GDM1 (cell line): ENCODE measurements around the gene SLC25A26.
"Not testable (repeated sequence)": the region's sequence is repeated elsewhere in the genome, so short reads cannot be mapped to it uniquely, and the experiment has no call there.

Experiments used
- DNase-seq: peaks from one replicate; lab custom pipeline; 2025; lab: John Stamatoyannopoulos, UW

The SLC25A26 gene, protein sequence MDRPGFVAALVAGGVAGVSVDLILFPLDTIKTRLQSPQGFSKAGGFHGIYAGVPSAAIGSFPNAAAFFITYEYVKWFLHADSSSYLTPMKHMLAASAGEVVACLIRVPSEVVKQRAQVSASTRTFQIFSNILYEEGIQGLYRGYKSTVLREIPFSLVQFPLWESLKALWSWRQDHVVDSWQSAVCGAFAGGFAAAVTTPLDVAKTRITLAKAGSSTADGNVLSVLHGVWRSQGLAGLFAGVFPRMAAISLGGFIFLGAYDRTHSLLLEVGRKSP

DNA sequence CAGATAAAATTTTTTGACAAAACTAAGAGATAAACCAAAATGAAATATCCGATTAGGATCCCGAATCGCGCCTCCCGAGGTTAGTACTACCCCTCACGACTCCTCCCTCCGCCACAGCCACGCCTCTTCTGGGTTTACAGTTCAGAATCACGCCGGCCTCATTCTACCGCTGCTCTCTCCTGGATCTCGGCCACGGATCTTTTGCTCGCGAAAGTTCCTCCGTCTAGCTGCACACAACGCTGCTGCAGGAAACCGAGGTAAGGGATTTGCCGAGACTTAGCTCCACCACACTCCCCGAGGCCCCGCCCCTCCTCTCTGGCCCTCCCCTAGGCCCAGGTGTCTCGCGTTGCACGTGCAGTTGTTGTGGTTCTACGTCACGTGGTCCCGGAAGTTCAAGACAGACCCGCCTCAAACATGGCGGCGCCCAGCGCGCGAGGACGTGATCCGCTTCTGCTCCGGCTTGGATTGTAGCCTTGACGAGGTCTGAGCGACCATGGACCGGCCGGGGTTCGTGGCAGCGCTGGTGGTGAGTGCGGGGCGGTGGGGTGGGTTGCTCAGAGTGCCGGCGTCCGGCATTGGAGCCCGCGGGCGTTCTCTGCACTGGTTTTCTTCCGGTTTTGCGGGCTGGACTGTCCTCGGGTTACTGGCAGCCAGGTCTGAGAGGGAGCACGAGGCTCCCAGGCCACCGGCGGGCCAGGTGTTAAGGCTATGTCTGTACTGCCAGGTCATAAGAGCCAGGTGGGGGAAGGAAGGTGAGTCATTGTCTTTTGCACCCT lies at the start of gene SLC25A26:
SLC25A26 (plus strand) TSS at position 400 of the 776 bp plus-strand sequence; CDS start at position 494, 94 bp downstream.
- DNase-seq: peak; percentile 82

DNA sequence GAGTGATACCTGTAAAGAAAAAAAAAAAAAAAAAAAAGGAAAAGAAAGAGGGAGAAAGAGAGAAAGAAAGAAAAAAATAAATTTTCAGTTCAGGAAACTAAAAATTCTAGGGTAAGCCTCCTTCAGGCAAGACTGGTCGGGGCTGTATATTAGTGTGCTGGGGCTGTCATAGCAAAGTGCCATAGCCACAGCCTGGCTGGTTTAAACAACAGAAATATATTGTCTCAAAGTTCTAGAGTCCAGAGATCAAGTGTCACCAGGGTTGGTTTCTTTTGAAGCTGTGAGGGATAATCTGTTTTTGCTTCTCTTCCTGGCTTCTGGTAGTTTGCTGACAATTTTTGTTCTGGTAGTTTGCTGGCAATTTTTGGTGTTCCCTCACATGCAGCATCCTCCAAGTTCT lies 48.4 kb upstream of the SLC25A26 start:
- DNase-seq: no peak

DNA sequence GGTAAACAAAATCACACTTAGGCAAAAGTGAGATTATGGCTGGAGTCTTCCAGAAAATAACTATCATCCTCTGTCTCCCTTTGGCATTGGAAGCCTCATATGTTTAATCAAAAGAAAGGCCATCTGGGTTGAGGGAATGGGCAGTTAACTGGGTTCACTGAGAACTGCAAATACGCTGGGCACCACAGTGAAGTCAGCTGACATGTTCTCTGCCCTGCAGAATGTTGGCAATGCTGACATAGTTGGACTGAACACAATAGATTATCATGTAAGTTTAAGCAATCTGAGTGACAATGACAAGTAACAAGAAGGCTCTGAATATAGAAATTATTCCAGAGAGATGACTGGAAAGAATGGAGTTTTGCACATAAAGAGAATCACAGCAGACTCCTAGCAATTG lies 43.8 kb upstream of the SLC25A26 start:
- no peak for DNase-seq

DNA sequence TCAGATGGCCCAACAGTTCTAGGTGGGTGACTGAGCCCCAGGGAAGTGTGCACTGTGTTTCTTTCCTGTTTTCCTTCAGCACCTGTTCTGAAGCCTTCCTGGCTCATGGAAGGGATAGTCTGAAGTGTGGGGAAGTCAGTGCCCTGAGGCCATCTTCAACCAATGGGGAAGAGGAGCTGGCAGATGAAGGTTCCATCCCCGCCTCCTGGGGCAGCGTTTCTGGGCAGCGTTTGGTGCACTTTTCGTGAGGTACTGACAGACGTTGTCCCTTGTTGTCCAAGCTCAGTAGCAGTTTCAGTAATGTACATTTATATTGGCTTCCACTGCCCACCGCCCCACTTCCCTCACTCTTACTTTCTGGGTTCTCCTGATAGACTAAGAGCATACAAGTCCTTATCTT lies 42.6 kb upstream of the SLC25A26 start:
- DNase-seq: no peak

DNA sequence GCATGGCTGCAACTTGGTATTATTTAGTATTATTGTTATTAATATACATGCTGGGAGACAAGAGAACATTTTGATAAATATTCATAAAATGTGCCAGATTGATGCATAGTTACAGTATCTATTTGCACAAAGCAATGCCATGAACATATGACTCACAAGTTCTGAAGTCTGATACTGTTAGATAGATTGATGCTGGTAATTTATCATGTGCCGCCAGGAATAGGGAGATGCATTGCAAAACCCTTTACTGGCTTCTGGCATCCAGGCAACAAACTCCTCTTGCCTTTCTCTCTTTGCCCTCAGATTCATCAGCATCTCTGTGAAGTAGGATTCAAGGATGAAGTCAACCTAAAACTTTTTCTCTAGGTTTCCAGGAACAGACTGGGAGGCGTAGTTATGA lies 41.0 kb upstream of the SLC25A26 start:
- DNase-seq: no peak

DNA sequence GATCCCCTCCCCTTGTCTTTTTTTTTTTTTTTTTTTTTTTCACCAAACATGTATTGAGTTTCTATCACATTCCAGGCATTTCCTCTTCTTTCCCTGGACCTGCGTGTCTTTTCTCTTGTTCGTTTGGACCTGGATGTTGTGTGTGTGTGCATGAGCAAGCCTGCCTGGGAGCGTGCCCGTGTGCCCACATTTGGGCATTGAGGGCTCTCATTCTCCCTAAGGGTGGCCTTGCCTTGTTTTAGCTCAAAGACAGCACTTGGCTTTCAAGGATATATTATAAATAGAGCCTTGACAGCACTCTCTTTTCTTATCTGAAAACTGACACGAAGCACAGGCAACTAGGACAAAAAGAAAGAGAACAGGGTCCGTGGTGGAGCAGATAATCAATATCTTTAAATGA lies 39.0 kb upstream of the SLC25A26 start:
- no peak for DNase-seq

DNA sequence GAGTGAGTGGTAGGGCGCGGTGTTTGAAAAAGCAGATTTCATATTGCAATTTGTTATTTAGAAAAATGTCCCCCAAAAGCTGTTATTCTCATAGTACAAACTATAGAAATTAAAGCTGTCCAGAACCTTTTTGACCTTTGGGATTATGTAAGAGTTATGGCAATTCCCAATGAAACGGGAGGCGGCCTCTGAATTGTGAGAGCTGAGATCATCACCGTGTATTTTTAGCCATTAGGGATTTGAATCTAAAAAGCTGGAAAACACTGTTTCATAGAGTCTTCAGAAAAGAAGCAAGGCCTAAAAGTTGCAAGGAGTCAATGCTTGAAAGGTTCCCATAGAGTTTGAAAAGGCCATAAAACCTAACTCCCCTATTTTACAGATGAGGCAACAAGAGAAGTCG lies 38.6 kb upstream of the SLC25A26 start:
- DNase-seq: no peak

DNA sequence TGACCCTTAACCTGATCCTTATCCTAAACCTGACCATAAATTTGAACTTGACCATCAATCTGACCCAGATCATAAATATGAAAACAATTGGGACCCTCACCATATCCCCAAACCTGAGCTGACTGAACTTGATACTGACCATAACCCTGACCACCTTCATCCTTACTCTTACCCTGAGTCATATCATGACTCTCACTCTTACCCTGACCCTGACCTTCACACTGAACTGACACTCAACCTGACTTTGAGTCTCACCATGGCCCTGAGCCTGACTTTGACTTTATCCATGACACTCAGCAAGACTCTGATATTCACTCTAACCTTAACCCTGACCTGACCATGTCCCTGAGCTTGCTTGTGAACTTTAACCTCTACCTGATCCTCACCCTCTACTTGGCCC lies 34.3 kb upstream of the SLC25A26 start:
- DNase-seq: no peak

DNA sequence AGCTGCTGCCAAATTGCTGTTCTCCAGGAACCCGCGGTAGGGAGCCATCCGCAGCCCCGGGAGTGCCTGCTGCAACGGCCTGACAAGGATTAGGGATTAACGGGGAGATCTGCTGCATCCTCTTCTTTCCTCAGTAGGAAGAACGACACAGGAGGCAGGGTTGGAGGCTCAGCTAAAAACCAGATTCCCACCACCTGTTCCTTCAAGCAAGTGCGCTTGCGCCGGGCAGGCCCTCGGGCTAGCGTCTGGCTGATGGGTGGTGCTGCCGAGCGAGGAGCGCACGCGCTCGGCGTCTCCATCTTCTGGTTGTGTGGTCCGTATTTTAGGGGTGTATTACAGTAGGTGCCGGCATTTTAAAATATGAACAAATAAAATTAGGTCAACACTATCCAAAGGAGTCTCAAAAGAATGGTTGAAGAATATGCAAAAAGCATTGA lies 25.4 kb upstream of the SLC25A26 start:
- DNase-seq: no peak

DNA sequence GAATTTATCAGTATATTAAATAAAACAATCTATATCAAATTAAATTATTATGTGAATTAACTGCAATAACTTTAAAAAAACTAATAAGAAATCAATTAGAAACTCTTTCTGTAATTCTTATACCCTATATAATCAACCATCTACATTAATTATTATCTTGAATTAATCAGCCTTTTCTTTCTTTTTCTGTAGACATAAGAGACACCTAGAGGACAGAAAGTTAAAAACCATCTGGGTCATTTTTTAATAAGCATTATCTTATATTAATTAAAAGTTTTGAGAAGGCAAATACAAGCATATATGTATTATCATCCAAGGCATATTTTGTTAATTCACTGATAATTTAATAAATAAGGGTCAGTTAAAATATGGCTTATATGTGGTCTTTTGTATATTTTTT lies 24.2 kb upstream of the SLC25A26 start:
- DNase-seq: no peak

DNA sequence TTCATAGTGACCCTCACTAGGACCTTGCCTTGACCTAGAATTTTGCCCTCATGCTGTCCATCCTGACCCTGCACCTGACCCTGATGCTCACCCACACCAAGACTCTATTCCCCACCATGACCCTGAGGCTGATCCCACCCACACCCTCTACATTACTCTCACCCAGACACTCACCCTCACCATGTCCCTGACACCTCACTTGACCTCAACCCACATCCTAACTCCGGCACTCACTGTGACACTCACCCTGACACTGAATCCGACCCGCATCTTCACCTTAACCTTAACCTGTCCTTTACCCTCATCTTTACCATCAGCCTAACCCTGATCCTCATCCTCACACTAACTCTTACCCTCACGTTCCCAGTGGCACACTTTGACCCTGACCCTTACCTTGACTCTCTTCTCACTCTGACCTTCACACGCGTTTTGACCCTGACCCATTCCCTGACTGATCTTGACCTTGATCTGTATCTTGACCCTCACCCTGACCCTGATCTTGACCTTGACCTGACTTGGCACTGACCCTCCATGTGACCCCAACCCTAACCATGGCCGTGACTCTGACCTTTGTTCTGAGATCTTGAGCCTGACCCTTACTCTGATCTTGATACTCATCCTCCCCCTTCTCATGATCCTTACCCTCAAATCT lies 22.2 kb upstream of the SLC25A26 start:
- DNase-seq: no peak

DNA sequence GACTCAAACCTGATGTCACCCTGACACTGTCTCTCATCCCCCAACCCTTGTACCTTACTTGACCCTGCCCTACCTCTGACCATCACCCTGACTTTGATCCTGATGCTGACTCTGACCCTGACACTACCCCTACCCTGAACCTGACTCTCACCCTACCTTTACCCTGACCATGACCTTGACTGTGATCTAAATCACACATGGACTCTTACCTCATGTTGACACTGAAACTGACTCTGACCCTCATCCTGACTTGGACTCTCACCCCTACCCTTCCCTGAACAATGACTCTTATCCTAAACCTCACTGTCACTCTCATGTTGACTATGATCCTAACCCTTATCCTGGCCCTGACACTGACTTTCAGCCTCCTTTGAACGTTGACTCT lies 21.7 kb upstream of the SLC25A26 start:
- no peak for DNase-seq

DNA sequence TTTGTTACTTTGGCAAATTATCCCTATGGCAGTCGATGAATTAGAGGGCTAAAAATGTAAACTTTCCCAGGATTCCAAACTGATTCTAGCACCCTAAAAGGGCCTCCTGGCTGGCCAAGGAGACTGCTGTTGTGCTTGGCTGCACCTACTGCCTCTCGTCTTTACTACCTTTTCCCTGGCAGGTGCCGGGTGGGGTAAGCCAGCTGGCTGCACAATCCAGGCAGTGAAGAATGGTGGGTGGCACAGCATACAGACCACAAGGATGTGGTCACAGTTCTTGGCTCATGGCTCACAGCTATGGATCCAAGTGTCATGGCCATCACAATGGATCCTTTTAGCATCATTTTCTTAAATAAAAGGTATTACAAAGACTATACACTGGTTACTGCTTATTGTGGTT lies 20.7 kb upstream of the SLC25A26 start:
- DNase-seq: no peak

DNA sequence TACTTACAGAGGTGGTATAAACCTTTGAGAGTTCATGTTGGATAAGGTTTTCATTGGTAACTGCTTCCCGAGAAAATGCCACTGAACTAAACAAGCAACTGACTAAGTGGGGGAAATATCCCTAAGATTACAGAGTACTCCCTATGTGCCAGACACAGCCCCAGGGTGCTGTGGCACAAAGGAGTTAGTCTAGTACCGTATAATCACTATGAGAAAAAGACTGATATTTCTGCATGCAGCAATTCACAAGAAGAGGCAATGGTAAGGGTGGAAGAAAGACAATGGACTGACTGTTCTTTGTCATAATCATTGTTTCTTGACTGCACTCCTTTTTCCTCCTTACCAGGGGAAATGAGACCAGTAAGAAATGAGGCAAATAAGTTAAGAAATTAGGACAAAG lies 20.0 kb upstream of the SLC25A26 start:
- DNase-seq: no peak

DNA sequence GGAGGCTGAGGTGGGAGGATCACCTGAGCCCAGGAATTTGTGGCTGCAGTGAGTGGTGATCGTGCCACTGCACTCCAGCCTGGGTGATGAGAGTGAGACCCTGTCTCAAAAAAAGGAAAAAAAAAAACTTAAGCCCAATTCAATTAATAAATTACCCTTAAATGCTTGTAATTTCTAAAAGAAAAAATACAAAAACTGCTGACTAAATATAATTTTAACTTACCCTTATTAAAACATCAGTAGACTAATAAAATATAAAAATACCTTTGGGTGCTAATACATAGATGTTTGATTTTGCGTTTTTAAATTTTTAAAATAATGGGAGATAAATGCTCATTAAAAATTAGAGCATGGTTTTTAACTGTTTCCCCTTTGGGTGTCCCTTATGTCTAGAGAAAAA lies 17.5 kb upstream of the SLC25A26 start:
- DNase-seq: no peak

DNA sequence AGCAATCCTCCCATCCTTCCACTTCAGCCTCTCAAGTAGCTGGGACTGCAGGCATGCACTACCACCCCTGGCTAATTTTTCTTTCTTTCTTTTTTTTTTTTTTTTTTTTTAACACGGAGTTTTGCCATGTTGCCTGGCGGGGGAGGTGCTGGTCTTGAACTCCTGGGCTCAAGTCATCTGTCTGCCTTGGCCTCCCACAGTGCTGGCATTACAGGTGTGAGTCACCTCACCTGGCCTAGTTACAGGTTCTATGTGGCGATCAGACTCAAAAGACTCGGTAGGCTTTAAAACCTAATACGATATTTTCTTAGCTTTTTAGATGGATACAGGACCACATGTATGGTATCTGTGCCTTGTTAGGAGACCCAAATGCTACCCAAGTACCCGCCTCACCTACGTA lies 14.0 kb upstream of the SLC25A26 start:
- DNase-seq: no peak

DNA sequence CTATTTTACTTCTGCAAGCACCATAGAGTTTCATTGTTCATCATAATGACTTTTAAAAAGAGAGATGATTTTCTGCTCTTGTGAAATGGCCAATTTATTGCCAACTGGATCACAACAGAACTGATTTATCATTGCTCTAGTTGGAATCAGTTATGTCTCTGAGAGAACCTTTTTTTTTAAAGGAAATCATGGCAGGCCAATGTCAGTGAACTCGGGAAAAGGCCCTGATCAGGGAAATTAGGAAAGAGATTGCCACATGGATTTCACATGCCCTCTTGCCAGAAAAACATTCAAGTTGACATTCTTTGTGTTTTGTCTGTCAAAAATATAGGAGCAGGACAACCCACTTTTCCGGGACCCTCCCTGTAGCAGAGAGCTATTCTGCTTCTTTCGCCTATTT lies 12.6 kb upstream of the SLC25A26 start:
- DNase-seq: no peak

DNA sequence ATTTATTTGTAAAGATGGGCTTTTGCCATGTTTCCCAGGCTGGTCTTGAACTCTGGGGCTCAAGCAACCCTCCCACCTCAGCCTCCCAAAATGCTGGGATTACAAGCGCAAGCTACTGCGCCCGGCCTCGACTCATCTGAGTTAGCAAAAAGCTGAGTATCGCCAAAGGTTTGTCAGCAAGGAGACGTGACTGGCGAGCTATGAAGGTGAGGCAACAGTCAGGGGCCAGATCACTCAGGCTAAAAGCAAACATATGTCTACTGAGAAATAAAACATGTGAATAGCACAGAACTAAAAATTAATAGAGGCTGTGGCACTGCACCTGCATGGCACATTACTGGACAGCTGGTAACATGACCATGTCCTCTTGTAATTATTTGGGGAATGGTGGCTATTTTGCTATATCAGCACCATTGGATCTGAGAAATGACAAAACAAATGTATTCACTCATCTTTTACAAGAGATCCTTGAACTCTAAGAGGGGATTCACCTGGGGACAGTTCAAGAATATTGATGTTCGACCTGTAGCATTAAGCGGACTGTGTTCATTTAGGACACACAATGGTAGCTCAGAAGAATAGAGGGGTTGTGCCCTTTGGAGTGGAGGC lies 10.0 kb upstream of the SLC25A26 start:
- DNase-seq: no peak

DNA sequence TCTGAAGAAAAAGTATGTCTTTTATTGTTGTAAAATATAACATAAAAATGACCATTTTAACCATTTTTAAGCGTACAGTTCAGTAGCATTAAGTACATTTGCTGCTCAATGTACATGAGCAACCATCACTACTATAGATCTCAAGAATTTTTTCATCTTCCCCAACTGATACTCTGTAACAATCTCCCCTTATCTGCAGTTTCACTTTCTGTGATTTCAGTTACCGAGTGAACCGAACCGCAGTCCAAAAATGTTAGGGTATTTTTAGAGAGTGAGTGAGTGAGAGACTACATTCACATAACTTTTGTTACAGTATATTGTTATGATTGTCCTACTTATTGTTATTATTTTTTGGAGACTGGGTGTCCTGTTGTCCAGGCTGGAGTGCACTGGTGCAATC lies 9.0 kb upstream of the SLC25A26 start:
- no peak for DNase-seq

DNA sequence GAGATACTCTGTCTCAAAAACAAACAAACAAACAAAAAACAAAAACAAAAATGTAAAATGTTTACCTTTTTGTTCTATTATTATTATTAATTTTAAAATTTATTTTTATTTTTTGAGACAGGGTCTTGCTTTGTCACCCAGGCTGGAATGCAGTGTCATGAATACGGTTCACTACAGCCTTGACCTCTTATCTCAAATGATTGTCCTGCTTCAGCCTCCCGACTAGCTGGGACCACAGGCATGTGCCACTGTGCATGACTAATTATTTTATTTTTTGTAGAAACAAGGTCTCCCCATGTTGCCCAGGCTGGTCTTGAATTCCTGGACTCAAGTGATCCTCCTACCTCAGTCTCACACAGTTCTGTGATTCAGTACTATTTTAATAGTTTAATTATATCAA lies 5.7 kb upstream of the SLC25A26 start:
- no peak for DNase-seq

DNA sequence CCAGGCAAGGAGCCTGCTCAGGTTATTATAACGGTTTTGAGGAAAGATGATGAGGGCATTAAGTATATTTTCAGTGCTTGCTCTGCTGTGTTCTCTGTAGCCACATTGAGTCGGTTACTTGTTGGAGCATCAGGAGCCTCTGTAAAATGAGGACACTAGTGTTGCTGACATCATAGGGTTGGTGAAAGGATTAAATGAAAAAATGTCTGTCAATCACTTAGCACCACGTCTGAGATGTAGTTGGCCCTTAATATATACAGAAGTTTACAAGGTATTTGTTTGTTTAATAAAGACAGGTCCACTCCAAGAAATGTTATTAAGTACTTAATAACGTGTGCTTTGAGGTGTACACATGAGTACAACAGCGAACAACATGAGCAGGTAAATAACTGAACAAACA lies 735 bp upstream of the SLC25A26 start:
- DNase-seq: no peak

DNA sequence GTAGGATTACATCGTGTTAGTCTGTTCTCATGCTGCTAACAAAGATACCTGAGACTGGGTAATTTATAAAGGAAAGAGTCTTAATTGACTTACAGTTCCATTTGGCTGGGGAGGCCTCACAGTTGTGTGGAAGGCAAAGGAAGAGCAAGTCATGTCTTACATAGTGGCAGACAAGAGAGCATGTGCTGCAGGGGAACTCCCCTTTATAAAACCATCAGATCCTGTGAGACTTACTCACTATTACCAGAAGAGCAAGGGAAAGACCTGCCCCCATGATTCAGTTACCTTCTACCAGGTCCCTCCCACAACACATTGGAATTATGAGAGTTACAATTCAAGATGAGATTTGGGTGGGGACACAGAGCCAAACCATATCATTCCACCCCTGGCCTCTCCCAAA lies 3.4 kb downstream of the SLC25A26 start:
- DNase-seq: no peak

DNA sequence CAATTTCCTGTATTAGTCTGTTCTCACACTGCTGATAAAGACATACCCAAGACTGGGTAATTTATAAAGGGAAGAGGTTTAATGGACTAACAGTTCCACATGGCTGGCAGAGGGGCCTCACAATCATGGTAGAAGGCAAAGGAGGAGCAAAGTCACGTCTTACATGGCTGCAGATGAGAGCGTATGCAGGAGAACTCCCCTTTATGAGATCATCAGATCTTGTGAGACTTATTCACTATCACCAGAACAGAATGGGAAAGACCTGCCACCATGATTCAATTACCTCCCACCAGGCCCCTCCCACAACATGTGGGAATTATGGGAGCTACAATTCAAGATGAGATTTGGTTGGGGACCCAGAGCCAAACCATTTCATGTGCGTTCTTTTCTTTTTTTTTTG lies 5.3 kb downstream of the SLC25A26 start:
- not testable (repeated sequence) for DNase-seq
